ENCODE results near the gene ABAT. TPM values are rescaled to one million over a fixed set of nuclear protein-coding genes. Genes with fewer than 3 reads are reported as not detected.

The ABAT gene
- total RNA-seq, 2 experiments from 2014 or later: 2.0 to 6.7 TPM

GRCh38 chr16:8795091-8795490 is 120.7 kb downstream of the ABAT start:
- ChIA-PET CTCF (ENCODE audit: unreplicated experiment) (no interaction called here), POLR2A (no interaction called here)
- Histone ChIP-seq H2AFZ (ENCODE audit: low read length) (no peak overlapping the region), H3K27ac (ENCODE audit: low read depth, low read length, poor library complexity, severe bottlenecking) (no peak overlapping the region), H4K20me1 (ENCODE audit: insufficient read depth, low read length) (peaks cover 8% of the 10 kb centered on the region; the same call in 1 of the 2 replicates), H3K4me1 (ENCODE audit: insufficient read depth, low read length, poor library complexity, severe bottlenecking) (peaks cover 25% of the 10 kb centered on the region), H3K4me2 (ENCODE audit: low read length) (no peak overlapping the region), H3K9me3 (ENCODE audit: low read length) (no peaks in the 10 kb centered on the region), H3K9me2 (ENCODE audit: insufficient read depth, low read length) (no peaks in the 10 kb centered on the region), H3K79me2 (ENCODE audit: insufficient read depth, low read depth, low read length) (peaks cover 40% of the 10 kb centered on the region), H3K36me3 (ENCODE audit: insufficient read depth, low read length) (peaks cover 18% of the 10 kb centered on the region; the same call in 1 of the 2 replicates), H3K4me3 (ENCODE audit: low read depth, low read length, poor library complexity, severe bottlenecking) (no peak overlapping the region)
- no peak for DNase-seq (ENCODE audit: low spot score)
- no TSS peak for BruUV-seq (replicated peaks)
- TF ChIP-seq, protein P1, sequence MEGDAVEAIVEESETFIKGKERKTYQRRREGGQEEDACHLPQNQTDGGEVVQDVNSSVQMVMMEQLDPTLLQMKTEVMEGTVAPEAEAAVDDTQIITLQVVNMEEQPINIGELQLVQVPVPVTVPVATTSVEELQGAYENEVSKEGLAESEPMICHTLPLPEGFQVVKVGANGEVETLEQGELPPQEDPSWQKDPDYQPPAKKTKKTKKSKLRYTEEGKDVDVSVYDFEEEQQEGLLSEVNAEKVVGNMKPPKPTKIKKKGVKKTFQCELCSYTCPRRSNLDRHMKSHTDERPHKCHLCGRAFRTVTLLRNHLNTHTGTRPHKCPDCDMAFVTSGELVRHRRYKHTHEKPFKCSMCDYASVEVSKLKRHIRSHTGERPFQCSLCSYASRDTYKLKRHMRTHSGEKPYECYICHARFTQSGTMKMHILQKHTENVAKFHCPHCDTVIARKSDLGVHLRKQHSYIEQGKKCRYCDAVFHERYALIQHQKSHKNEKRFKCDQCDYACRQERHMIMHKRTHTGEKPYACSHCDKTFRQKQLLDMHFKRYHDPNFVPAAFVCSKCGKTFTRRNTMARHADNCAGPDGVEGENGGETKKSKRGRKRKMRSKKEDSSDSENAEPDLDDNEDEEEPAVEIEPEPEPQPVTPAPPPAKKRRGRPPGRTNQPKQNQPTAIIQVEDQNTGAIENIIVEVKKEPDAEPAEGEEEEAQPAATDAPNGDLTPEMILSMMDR (conservative IDR thresholded peaks at IDR 0.05; ENCODE audit: low read length): no peak
- no peak for TF ChIP-seq EZH2phosphoT487 (IDR thresholded peaks at IDR 0.05; ENCODE audit: borderline replicate concordance, low read depth, low read length)
- intact Hi-C loops (cut with micrococcal nuclease; ENCODE audit: unreplicated experiment): loop anchor here (5.0 kb wide), 1 partner anchor 87 kb away; the partner anchor contains the start of gene LITAFD

- Histone ChIP-seq H3K9me3 (ENCODE audit: low read length) (no peaks in the 10 kb centered on the region), H3K79me2 (ENCODE audit: insufficient read depth, low read depth, low read length) (peaks cover 47% of the 10 kb centered on the region), H3K4me3 (ENCODE audit: low read depth, low read length, poor library complexity, severe bottlenecking) (no peak overlapping the region), H3K4me2 (ENCODE audit: low read length) (peak overlapping the region; percentile 93; the same call in 1 of the 2 replicates), H3K9me2 (ENCODE audit: insufficient read depth, low read length) (no peaks in the 10 kb centered on the region), H3K27ac (ENCODE audit: low read depth, low read length, poor library complexity, severe bottlenecking) (no peak overlapping the region), H3K4me1 (ENCODE audit: insufficient read depth, low read length, poor library complexity, severe bottlenecking) (peaks cover 28% of the 10 kb centered on the region), H3K36me3 (ENCODE audit: insufficient read depth, low read length) (peaks cover 25% of the 10 kb centered on the region), H2AFZ (ENCODE audit: low read length) (no peak overlapping the region), H4K20me1 (ENCODE audit: insufficient read depth, low read length) (peaks cover 8% of the 10 kb centered on the region; the same call in 1 of the 2 replicates)
- BruUV-seq (replicated peaks): no TSS peak
- TF ChIP-seq EZH2phosphoT487 (IDR thresholded peaks at IDR 0.05; ENCODE audit: borderline replicate concordance, low read depth, low read length): no peak
- TF ChIP-seq, protein P1 (conservative IDR thresholded peaks at IDR 0.05; ENCODE audit: low read length): no peak
- intact Hi-C loops (cut with micrococcal nuclease; ENCODE audit: unreplicated experiment): loop anchor here (2.0 to 5.0 kb wide), 2 partner anchors 86 to 339 kb away; partner anchors contain the start of gene LITAFD
- CTCF ChIA-PET (ENCODE audit: unreplicated experiment): no interaction called here
- POLR2A ChIA-PET: interaction anchor here (0.8 kb wide), 1 partner anchor 139 kb away, joined by 3 read pairs; no protein-coding TSS in a partner anchor
- DNase-seq (ENCODE audit: low spot score): no peak
Measured at GRCh38 chr16:8795818-8796217, 121.4 kb downstream of the ABAT start.

Measured in OCI-LY7 (cell line).